Stimulated activated CD4-positive, alpha-beta T cell treated with anti-CD3 and anti-CD28 coated beads, Interleukin-1b, Interleukin-23, amount 100 ng/mL, for 1 hour (primary cell): ENCODE data around the gene SLC4A1AP.

Source experiments
- DNase-seq, 2 donors: peaks; one replicate each; pipeline ENCODE4 v3.0.0-alpha.2; 2020; ENCODE audit warnings: low read depth in 2 of 2

The SLC4A1AP gene

GRCh38 chr2:27702302-27702701, 38.6 kb downstream of the SLC4A1AP start:
- no peak for DNase-seq

- DNase-seq = peak; percentile 68 to 74
These were observed 40.1 kb downstream of the SLC4A1AP start for GRCh38 chr2:27703638-27704341.

- DNase-seq = no peak
These were observed 40.7 kb downstream of the SLC4A1AP start for GRCh38 chr2:27704342-27704876.

GRCh38 chr2:27705851-27706622, 42.3 kb downstream of the SLC4A1AP start:
- no peak for DNase-seq

GRCh38 chr2:27707462-27708256, 44.0 kb downstream of the SLC4A1AP start:
- DNase-seq = no peak

- DNase-seq = no peak
These were observed 44.6 kb downstream of the SLC4A1AP start for GRCh38 chr2:27708257-27708654.

- DNase-seq = no peak
These were observed 45.0 kb downstream of the SLC4A1AP start for GRCh38 chr2:27708666-27709065.

- DNase-seq = no peak
These were observed 45.6 kb downstream of the SLC4A1AP start for GRCh38 chr2:27709326-27709725.

GRCh38 chr2:27709960-27710575, 46.4 kb downstream of the SLC4A1AP start:
- DNase-seq = no peak

- no peak for DNase-seq
These were observed 47.1 kb downstream of the SLC4A1AP start for GRCh38 chr2:27710640-27711430.

GRCh38 chr2:27711804-27712203, 48.1 kb downstream of the SLC4A1AP start:
- no peak for DNase-seq

GRCh38 chr2:27712522-27712921, 48.8 kb downstream of the SLC4A1AP start:
- DNase-seq = no peak

GRCh38 chr2:27713201-27713600, 49.5 kb downstream of the SLC4A1AP start:
- no peak for DNase-seq

GRCh38 chr2:27714053-27714452, 50.4 kb downstream of the SLC4A1AP start:
- DNase-seq = no peak

- DNase-seq = no peak
These were observed 51.2 kb downstream of the SLC4A1AP start for GRCh38 chr2:27714851-27715291.

- no peak for DNase-seq
These were observed 51.9 kb downstream of the SLC4A1AP start for GRCh38 chr2:27715318-27716210.

GRCh38 chr2:27716301-27717069, 52.8 kb downstream of the SLC4A1AP start:
- DNase-seq = no peak

GRCh38 chr2:27717070-27717795, 53.5 kb downstream of the SLC4A1AP start:
- DNase-seq = no peak
